ACC112 (cell line): ENCODE results near the gene STX18.
"Not testable (repeated sequence)": the region's sequence is repeated elsewhere in the genome, so short reads cannot be mapped to it uniquely, and the experiment has no call there.

ENCODE experiments used
- H2AFZ ChIP-seq: fragments of 200-600 bp; sonication (generic); one replicate; pipeline ENCODE4 v1.6.0; 2017; ENCODE audit warnings: antibody characterized with exemption, low read length; ENCODE audit not compliant: unreplicated experiment
- H3K27ac ChIP-seq: fragments of 200-600 bp; sonication (generic); 2 replicates; pipeline ENCODE4 v1.5.1; 2014; ENCODE audit warnings: low read depth, mild to moderate bottlenecking, antibody characterized with exemption, low read length, moderate library complexity
- H3K27me3 ChIP-seq: fragments of 200-600 bp; sonication (generic); 2 replicates; pipeline ENCODE4 v1.6.1; 2014; ENCODE audit warnings: mild to moderate bottlenecking, antibody characterized with exemption, low read length, moderate library complexity, mixed read lengths; ENCODE audit not compliant: insufficient read depth
- H3K36me3 ChIP-seq: fragments of 200-600 bp; sonication (generic); 2 replicates; pipeline ENCODE4 v1.6.1; 2016; ENCODE audit warnings: mild to moderate bottlenecking, antibody characterized with exemption, low read length, moderate library complexity, mixed read lengths; ENCODE audit not compliant: insufficient read depth
- H3K4me1 ChIP-seq: fragments of 200-600 bp; sonication (generic); one replicate; pipeline ENCODE4 v1.6.1; 2016; ENCODE audit warnings: low read length, mixed read lengths; ENCODE audit not compliant: insufficient read depth, unreplicated experiment, control insufficient read depth
- H3K4me3 ChIP-seq: fragments of 200-600 bp; sonication (generic); 2 replicates; pipeline ENCODE4 v1.5.1; 2014; ENCODE audit warnings: mild to moderate bottlenecking, low read depth, low read length
- H3K79me2 ChIP-seq: fragments of 200-600 bp; sonication (generic); one replicate; pipeline ENCODE4 v1.6.0; 2016; ENCODE audit warnings: low read length; ENCODE audit not compliant: control insufficient read depth, unreplicated experiment, insufficient read depth

The STX18 gene

DNA sequence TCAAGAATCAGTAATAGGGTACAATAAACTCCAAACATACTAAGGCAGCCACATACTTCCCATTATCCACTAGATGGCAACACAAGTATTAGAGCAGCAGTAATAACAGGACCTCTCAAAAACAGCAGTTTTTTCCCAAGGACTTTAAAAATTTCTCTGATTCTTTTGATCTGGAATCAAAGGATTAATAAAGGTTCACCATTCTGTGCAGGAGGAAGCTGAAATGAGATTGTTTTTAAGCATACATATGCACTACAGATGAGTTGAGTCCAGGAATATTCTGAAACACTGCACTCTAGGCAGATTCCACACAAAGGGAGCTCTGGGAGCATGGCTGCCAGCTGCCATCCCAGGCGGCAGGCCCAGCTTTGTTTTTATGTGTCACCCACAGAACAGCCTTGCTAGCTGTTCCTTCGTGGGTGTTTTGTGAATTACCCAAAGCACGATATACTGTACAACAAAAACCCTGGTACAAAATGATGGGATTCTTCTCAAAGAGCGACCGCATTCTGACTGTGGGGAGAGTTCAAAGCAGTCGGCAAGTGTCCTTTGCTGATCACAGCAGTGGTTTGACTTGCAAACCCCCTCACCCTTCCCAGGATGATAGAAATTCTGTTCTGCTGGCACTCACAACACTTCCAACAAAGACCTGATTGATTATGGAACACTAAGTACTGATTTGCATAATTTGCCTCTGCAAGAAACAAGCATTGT, 61.0 kb downstream of the STX18 start:
- H2AFZ ChIP-seq, result no peak overlapping the region
- H3K79me2 ChIP-seq, result peaks cover 24% of the 10 kb centered on the region
- H3K27ac ChIP-seq, result no peak overlapping the region
- H3K4me3 ChIP-seq, result no peak overlapping the region
- H3K4me1 ChIP-seq, result peaks cover 14% of the 10 kb centered on the region
- H3K36me3 ChIP-seq, result no peaks in the 10 kb centered on the region
- H3K27me3 ChIP-seq, result no peaks in the 10 kb centered on the region

DNA sequence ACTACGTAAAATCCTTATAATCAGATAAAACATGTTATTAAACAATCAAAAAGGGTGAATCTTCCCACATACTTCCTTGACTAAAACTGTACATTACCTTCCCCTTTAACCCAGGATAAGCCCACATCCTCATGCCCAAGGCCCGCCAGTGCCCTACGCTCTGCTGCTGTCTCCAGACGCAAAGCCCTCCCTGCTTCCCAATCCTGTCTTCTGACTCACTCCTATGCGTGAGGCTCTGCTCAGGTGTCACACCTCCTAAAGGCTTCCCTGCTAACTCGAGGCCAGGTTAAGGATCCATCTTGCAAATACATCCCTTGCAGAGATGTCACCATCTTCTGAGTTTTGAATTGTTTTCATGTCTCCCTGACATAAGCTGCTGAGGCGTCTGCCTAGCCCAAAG, 61.6 kb downstream of the STX18 start:
- H3K27me3 ChIP-seq, result no peaks in the 10 kb centered on the region
- H3K4me3 ChIP-seq, result no peak overlapping the region
- no peak overlapping the region for H3K27ac ChIP-seq
- H2AFZ ChIP-seq, result no peak overlapping the region
- no peaks in the 10 kb centered on the region for H3K36me3 ChIP-seq
- peaks cover 19% of the 10 kb centered on the region for H3K79me2 ChIP-seq
- H3K4me1 ChIP-seq, result peaks cover 14% of the 10 kb centered on the region

DNA sequence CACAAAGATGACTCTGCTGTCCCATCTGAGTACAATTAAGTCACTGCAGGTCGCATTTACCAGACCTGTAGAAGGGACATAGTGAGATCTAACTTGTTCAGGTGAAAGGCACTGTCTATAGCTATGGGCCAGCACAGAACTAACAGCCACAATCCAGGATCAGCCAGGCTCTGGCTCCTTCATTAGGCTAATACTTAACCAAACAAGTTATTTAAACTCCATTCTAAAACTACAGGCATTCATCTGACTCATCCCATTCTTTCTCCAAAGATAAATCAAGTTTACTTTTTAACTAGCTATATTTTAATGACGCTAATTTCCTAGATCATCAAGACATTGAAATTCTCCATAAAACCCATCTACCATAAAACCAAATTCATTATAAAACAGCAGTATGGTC, 62.5 kb downstream of the STX18 start:
- Histone ChIP-seq H3K27me3 (no peaks in the 10 kb centered on the region), H3K4me1 (peaks cover 17% of the 10 kb centered on the region), H3K27ac (no peak overlapping the region), H3K36me3 (no peaks in the 10 kb centered on the region), H3K4me3 (no peak overlapping the region), H3K79me2 (peaks cover 16% of the 10 kb centered on the region), H2AFZ (no peak overlapping the region)

DNA sequence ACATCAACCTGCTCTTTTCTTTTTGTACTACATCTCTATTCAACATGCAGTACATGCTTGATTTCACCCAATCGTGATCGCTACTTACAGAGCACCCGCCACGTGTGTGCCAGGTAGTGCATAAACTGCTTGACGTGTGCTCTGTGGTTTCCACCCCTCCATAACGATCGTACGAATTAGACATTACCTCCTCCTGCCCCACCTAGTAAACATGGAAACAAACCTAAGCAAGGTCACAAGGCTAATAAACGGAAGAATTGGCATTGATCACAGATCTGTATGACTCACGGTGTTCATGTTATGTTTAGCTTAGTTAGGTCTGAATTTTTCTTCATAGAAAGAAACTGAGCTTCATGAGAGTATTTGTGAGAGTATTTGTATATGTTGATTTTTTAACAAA, 64.1 kb downstream of the STX18 start:
- peaks cover 24% of the 10 kb centered on the region for H3K79me2 ChIP-seq
- peaks cover 31% of the 10 kb centered on the region for H3K4me1 ChIP-seq
- no peaks in the 10 kb centered on the region for H3K36me3 ChIP-seq
- H3K4me3 ChIP-seq, result no peak overlapping the region
- no peaks in the 10 kb centered on the region for H3K27me3 ChIP-seq
- H2AFZ ChIP-seq, result no peak overlapping the region
- no peak overlapping the region for H3K27ac ChIP-seq

DNA sequence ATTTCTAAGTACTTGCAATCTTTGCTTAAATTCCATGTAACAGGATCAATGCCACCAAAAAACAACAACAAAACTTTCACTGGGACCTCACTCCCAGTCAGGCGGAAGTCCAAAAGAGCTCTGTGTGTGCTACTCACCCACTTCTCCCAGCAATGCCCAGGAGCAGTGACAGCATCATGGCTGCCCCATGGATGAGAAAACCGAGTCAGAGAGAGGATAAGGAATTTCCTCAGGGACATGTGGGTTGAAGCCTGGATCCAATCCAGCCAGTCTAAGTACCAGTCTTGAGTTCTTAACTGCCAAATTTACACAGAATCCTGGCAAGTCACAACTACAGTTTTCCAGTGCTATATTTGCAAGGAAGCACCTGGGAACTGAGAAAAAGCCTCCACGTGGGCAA, 64.5 kb downstream of the STX18 start:
- Histone ChIP-seq H3K27me3 (no peaks in the 10 kb centered on the region), H2AFZ (no peak overlapping the region), H3K79me2 (peaks cover 28% of the 10 kb centered on the region), H3K36me3 (no peaks in the 10 kb centered on the region), H3K27ac (no peak overlapping the region), H3K4me1 (peaks cover 31% of the 10 kb centered on the region), H3K4me3 (no peak overlapping the region)

DNA sequence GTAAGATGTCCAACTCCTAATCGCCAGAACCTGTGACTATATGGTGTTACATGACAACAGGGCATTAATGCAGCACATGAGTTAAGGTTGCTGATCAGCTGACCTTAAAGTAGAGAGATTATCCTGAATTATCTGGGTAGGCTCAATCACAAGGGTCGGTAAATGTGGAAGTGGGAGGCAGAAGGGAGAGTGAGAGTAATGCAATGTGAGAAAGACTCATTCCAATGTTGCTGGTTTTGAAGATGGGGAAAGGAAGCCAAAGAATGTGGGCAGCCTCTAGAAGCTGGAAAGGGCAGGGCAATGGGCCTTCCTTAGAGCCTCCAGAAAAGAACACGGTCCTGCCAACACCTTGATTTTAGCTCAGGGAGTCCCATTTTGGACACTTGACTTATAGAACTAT, 67.4 kb downstream of the STX18 start:
- peaks cover 15% of the 10 kb centered on the region; the same call in 1 of the 2 replicates for H3K36me3 ChIP-seq
- H3K4me1 ChIP-seq, result peaks cover 31% of the 10 kb centered on the region
- no peak overlapping the region for H2AFZ ChIP-seq
- H3K4me3 ChIP-seq, result no peak overlapping the region
- H3K27me3 ChIP-seq, result no peaks in the 10 kb centered on the region
- peak overlapping the region; percentile 85; the same call in 1 of the 2 replicates for H3K27ac ChIP-seq
- peaks cover 29% of the 10 kb centered on the region for H3K79me2 ChIP-seq

DNA sequence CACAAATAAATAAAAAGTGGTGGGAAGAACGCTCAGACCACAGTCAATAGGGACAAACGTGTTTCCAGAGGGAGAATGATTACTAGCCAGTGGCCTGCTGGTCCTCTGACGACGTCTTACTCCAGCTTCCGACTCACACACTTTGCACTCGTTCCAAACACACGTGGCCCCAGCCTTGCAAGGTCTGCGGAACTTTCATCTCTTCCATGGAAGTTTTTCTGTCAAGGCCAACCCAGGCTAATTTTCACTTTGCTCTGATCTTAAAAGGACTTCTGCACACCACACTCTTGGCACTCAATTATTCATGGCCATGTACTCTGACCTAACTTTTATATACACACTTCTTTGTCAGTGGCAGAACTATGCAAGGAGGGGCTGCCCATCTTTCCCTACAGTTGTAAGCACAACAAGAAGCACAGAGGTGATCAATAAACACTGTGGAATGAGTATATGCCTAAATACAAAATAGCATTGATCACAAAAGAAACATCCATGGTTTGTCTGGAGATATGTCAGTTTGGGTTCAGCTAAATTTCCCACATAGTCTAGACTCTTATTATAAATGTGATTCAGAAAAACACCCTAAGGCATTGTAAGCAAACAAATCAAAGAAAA, 69.4 kb downstream of the STX18 start:
- H3K4me3 ChIP-seq, result no peak overlapping the region
- peaks cover 21% of the 10 kb centered on the region for H3K4me1 ChIP-seq
- H3K27ac ChIP-seq, result peak overlapping the region; percentile 85; the same call in 1 of the 2 replicates
- peaks cover 27% of the 10 kb centered on the region for H3K36me3 ChIP-seq
- H3K27me3 ChIP-seq, result no peaks in the 10 kb centered on the region
- H2AFZ ChIP-seq, result no peak overlapping the region
- peaks cover 25% of the 10 kb centered on the region for H3K79me2 ChIP-seq

DNA sequence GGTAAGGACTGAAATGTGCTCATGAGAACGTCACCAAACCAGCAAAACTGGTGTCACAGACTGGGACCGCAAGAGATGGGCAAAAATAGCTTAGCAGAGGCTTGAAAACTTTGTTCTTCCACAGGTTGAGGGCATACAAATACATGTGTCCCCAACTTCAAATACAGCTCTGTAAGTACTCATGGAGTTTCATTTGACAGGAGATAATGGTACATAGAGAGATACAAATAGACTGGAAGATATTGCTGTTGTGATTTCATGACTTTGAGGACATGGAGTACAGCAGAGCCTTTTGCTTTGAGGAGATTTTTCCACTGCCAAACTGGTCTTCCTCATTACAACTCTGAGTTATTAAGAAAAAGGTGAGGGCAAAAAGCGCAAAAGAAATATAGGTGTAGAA, 70.7 kb downstream of the STX18 start:
- Histone ChIP-seq H3K27ac (no peak overlapping the region), H3K79me2 (peaks cover 25% of the 10 kb centered on the region), H2AFZ (no peak overlapping the region)

DNA sequence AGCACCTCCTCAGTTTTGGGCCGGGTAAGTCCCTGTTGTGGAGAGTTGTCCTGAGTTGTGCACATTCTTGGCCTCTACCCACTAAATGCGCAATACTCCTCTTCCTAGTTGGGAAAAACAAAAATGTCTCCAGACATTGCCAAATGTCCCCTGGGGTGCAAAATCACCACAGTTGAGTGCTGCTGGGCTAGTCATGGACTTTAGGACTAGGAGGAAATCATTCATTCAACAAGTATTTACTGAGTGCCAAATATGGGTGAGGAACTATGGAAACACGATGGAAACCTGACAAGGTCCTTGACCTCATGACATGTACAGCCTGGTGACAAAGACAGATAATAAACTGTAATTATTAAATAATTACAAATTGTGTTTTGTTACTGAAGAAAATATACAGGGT, 71.6 kb downstream of the STX18 start:
- H3K27ac ChIP-seq, result peak overlapping the region; percentile 68
- peaks cover 17% of the 10 kb centered on the region for H3K4me1 ChIP-seq
- peaks cover 45% of the 10 kb centered on the region for H3K36me3 ChIP-seq
- H3K4me3 ChIP-seq, result no peak overlapping the region
- no peaks in the 10 kb centered on the region for H3K27me3 ChIP-seq
- H2AFZ ChIP-seq, result no peak overlapping the region
- peaks cover 25% of the 10 kb centered on the region for H3K79me2 ChIP-seq

More for the DNA sequence above, 70.7 kb downstream of the STX18 start:
- no peak overlapping the region for H3K4me3 ChIP-seq
- peaks cover 17% of the 10 kb centered on the region for H3K4me1 ChIP-seq
- H3K27me3 ChIP-seq, result no peaks in the 10 kb centered on the region
- H3K36me3 ChIP-seq, result peaks cover 35% of the 10 kb centered on the region

DNA sequence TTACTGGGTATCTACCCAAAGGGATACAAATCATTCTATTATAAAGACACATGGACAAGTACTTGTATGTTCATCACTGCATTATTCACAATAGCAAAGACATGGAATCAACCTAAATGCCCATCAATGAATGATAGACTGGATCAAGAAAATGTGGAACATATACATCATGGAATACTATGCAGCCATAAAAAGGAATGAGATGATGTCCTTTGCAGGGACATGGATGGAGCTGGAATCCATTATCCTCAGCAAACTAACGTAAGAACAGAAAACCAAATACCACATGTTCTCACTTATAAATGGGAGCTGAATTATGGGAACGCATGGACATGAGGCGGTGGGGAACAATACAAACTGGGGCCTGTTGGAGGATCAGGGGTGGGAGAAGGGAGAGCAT, 76.6 kb downstream of the STX18 start:
- H3K36me3 ChIP-seq, result peaks cover 40% of the 10 kb centered on the region

DNA sequence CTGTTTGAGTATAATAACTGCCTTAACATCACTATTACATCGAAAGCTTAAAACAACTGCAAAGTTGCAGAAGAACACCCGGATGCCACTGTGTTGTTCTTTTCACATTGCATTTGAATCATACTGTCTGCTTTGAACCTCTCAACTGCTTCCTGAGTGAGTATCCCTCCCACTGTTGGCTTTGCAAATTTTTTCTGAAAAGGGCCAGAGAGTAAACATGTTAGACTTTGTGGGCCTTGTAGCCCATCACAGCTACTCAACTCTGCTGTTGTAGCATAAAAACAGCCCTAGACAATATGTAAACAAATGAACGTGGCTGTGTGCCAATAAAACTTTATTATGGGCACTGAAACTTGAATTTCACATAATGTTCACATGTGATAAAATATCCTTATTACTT, 78.9 kb downstream of the STX18 start:
- Histone ChIP-seq H3K27ac (no peak overlapping the region), H3K27me3 (no peaks in the 10 kb centered on the region), H2AFZ (no peak overlapping the region), H3K4me1 (peaks cover 11% of the 10 kb centered on the region), H3K4me3 (no peak overlapping the region), H3K36me3 (peaks cover 21% of the 10 kb centered on the region), H3K79me2 (no peaks in the 10 kb centered on the region)

More for the DNA sequence above, 76.6 kb downstream of the STX18 start:
- not testable (repeated sequence) for H3K27me3 ChIP-seq, H3K4me1 ChIP-seq, H3K27ac ChIP-seq, H2AFZ ChIP-seq, H3K4me3 ChIP-seq, H3K79me2 ChIP-seq
